SH-SY5Y (cell line): ENCODE measurements around the gene PITX2.

Experiments
- GATA2 ChIP-seq: IDR thresholded peaks from 2 replicates; pipeline ENCODE4 v1.6.1; 2011; ENCODE audit warnings: mild to moderate bottlenecking, low read depth, low read length
- GATA3 ChIP-seq: IDR thresholded peaks from 2 replicates; pipeline ENCODE4 v1.6.1; 2011; ENCODE audit warnings: low read depth, mild to moderate bottlenecking, low read length, moderate library complexity

GRCh38 chr4:110625576-110626257 is 2.8 kb upstream of the PITX2 start:
- TF ChIP-seq GATA2 (no peak), GATA3 (no peak)
